SH-SY5Y (cell line): ENCODE results near the gene CADPS2.

Experiments used
- GATA2 ChIP-seq: IDR thresholded peaks from 2 replicates; pipeline ENCODE4 v1.6.1; 2011; ENCODE audit warnings: mild to moderate bottlenecking, low read depth, low read length
- GATA3 ChIP-seq: IDR thresholded peaks from 2 replicates; pipeline ENCODE4 v1.6.1; 2011; ENCODE audit warnings: low read depth, mild to moderate bottlenecking, low read length, moderate library complexity

DNA sequence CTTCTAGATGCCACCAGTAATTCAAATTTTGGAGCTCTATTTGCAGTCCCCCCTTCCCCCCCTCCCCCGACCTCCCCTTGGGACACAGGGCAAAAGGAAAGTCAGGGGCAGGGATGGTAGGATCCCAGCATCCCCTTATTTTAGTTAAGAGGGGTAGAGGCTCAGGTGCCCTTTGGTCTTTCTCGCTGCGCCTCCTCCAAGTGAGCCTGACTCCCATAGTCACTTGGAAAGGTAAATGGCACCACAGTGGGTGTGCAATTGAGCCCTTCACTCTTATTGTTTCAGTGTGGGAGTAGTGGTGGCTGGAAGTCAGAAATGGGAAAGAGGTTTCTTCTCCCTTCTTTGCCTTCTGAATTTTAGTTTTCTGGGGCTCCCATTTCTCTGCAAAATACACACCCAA lies 573.5 kb downstream of the CADPS2 start:
- TF ChIP-seq GATA2 (no peak), GATA3 (no peak)
